ENCODE measurements around the gene PPP1R13B. TPM values are rescaled to one million over a fixed set of nuclear protein-coding genes. Genes with fewer than 3 reads are reported as not detected.

PPP1R13B gene
- total RNA-seq, 1 experiment from 2014 or later, result 5.6 TPM

DNA sequence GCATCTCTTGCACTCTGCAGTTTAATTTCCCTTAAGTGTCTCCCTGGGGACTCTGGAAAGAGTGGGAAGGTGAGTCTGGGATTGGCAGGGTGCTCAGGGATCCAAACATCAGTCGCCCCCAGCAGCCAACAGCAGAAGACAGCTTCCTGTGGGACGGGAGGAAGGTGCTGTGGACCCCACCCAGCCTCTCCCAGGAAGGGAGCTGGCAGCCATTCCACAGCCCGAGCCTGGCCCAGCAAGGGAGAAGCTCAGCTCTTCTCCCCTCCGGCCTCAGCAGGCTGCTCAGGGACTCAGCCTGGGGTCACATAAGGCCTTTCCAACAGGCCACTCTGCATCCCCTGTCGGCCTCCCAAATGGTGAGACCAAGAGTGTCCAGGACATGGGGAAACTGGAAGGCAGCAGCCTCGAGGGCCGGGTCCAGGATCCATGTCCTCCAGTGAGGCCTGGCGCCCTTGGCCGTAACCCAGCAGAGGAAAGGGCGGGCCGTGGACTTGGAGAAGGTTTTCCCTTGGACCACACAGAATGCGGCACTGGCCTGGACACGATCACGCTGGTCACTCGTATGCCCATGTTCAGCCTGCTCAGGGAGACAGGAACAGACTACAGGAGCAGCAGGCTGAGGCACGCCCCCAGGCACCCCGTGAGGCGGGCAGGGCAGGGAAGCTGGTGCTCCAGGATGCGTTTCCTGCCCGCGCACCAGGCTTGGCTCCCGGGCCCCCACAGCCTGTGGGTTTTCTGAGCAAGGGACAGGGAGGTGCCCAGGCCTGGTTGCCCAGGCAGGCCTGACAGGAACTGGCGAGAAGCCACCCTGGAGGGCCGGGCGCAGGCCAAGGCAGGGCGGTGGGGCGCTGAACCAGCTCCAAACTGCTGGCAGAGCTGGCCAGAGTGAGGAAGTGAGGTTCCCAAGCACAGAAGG, 135.6 kb downstream of the PPP1R13B start:
- no peaks in the 10 kb centered on the region for H3K9me3 ChIP-seq
- peak; percentile 95 for DNase-seq
- no peak overlapping the region for H3K4me3 ChIP-seq
- H3K36me3 ChIP-seq, result no peaks in the 10 kb centered on the region
- no peaks in the 10 kb centered on the region for H3K27me3 ChIP-seq

DNA sequence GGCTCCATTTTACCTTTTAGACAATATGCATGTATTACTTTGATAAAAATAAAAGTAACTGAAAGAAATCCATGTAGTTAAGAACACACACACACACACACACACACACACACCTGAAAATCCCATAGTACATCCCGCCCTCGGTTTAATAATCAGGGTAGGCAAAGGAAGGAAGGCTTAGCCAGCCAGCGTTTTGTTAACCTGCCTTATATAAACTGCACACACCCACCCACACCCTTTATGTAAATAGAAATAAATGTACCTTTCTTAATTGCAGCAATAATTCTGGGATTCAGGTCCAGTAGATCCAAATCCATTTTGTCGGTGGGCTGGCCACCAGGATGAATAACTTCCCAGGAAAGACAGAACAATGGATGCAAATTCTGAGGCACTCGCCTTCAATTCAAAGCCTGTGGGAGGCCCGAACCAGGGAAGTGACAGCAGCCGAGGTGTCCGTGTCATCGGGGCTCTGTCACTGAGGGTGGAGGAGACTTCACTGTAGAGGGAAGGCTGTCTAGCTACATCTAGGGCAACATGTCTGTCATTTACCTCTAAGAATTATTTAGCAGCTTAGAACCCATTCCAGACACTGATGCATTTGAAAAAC, 136.5 kb downstream of the PPP1R13B start:
- Histone ChIP-seq H3K27me3 (no peaks in the 10 kb centered on the region), H3K9me3 (no peaks in the 10 kb centered on the region), H3K4me3 (no peak overlapping the region), H3K36me3 (no peaks in the 10 kb centered on the region)
- DNase-seq, result no peak

DNA sequence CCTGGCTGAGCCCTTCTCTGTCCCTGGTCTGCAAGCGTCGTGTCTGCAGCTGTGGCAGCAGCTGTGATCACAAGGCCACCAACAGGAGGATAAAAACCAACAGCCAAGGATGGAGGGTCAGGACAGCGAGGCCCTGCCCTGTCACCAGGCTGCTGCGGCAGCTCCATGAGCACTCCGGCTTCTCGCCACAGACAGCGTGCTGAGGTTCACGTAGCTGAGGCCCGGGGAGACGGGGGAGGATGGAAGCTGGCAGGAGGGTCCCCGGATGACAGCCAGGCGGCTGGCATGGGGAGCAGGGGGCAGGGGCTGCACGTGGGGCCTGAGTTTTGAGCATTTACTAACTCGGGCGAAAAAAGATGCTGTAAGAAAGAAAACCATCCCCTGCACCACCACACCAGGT, 137.6 kb downstream of the PPP1R13B start:
- Histone ChIP-seq H3K9me3 (no peaks in the 10 kb centered on the region), H3K27me3 (no peaks in the 10 kb centered on the region), H3K4me3 (no peak overlapping the region), H3K36me3 (no peaks in the 10 kb centered on the region; the same call in 1 of the 2 replicates)
- no peak for DNase-seq

DNA sequence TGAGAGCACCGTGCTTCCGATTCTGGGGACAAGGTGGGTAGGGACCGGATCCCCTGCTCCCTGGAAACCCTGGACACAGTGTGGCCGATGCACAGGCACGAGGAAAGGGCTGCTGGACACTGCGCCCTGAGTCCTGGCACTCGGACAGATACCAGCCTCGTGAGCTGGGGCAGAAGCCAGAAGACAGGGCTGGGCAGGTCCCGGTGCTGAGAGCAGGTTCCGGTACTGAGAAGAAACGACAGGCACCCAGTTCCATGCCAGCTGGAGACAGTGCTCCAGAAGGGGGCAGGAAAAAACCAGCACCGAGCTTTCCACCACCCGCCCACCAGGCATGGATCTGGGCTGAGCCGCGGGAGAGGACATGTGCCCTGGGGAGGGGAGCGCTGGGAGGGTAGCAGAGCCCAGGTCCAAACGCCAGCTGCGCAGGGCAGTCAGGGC, 138.6 kb downstream of the PPP1R13B start:
- no peak for DNase-seq
- H3K27me3 ChIP-seq, result no peaks in the 10 kb centered on the region
- no peaks in the 10 kb centered on the region; the same call in 1 of the 2 replicates for H3K36me3 ChIP-seq
- H3K9me3 ChIP-seq, result no peaks in the 10 kb centered on the region
- H3K4me3 ChIP-seq, result no peak overlapping the region

DNA sequence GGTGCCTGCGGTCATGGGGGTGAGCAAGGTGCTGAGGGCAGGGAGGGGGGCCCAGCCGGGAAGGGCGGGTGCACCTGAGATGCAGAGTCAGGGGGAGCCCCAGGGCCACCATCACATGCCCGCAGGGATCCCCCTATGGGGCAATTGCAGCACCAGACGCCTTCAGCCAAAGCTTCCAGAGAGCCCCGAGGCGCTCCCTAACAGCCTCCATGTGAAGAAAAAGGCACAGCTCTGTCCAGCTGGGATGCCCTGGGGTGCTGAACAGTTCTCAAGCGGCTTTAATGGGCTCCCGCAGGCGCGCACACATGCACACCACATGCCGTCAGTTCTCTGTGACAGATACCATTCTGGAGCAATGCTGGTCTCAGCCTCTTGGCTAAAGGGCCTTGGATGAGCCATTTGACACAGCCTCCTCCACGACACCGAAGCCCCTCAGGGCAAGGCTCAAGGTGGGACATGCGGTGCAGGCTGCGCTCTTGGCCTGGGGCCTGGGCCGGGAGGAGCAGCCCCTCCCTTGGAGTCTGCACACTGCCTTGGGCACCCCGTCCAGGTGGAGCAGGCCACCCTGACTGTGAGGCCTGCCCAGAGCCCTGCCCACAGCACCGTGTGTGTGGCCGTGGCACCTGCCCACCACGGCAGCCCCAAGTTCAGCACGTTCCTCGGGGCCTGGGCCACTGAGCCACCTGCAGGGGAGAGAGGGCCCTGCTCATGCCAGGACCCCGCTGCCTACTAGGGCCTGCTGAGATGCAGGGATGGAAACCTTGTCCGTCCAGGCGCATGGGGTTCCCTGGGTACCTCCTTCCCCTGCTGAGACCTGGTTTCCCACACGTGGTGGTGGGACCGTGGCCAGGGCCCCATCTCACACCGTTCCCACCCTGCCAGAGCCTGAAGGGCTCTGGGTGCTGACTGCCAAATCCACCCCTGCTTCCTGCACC, 139.8 kb downstream of the PPP1R13B start:
- Histone ChIP-seq H3K36me3 (peaks cover 2% of the 10 kb centered on the region; the same call in 1 of the 2 replicates), H3K27me3 (no peaks in the 10 kb centered on the region), H3K4me3 (no peak overlapping the region), H3K9me3 (no peaks in the 10 kb centered on the region)
- DNase-seq, result no peak

DNA sequence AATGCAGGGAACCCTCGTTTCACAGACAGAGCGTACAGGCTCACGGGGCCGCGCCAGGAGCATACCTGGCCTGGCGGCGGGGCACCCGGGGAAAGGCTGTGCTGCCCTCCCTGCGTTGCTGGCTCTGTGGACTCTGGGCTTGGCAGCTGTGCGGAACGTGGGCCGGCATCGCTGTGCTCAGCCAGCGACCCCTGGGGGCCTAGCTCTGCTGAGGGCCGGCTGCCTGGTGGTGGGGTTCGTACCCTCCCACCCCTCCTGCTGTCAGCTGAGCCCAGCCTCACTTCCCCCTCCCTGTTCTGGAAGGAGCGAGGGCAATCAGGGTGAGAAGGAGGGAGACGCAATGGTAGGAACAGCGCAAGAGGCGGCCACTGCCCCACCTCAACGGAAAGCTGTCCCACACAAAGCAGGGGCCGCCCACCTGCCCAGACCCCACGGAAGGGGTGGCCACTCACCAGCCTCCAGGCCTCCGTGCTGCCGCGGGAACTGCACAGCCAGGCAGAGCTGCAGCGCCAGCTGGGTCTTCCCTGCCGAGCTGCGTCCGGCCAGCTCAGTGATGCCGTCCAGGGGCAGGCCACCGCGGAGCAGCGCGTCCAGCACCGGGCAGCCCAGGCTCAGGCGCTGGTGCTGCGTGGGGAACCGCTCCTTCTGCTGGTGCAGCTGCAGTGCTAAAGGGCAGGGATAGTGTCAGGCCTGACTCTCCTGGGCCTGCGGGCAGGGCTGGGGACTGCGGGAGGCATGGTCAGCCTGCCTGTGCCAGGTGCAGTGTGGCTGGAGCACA, 140.6 kb downstream of the PPP1R13B start:
- H3K36me3 ChIP-seq, result peaks cover 2% of the 10 kb centered on the region; the same call in 1 of the 2 replicates
- H3K4me3 ChIP-seq, result no peak overlapping the region
- DNase-seq, result no peak
- H3K9me3 ChIP-seq, result no peaks in the 10 kb centered on the region
- no peaks in the 10 kb centered on the region for H3K27me3 ChIP-seq

DNA sequence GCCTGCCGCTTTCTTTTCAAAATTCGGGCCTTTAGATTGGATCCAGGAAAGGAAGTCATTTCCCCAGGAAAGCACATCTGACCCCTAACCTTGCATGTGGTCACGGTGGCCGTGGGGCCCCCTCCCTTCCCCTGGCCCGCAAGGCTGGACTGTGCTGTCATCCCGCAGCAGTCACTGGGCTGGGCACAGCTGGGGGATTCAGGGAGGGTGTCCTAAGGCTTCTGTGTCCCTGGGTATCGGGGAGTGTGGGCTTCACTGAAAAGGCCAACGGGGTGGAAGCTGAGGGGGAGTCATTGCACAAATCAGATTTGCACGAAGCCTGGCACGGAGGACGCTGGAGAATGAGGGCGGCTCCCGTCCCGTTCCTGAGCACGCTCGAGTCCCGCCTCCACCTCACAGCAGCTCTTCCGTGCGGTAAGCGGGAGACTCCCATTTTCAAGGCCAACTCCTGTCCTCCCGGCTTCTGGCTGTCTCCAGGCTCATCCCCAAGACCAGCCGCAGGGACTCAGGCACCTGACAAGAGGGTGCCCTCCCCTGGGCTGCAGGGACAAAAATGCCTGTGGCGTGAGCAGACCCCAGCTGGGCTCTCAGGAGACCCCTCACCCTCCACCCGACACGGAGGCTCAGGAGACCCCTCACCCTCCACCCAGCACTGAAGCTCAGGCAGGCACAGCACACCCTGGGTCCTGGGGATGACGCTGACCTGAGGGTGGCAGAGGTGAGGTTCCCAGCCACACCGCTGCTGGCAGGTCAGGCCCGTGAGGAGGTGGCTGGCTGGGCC, 141.7 kb downstream of the PPP1R13B start:
- no peak for DNase-seq
- Histone ChIP-seq H3K27me3 (no peaks in the 10 kb centered on the region), H3K9me3 (no peaks in the 10 kb centered on the region), H3K36me3 (peaks cover 2% of the 10 kb centered on the region; the same call in 1 of the 2 replicates), H3K4me3 (no peak overlapping the region)

DNA sequence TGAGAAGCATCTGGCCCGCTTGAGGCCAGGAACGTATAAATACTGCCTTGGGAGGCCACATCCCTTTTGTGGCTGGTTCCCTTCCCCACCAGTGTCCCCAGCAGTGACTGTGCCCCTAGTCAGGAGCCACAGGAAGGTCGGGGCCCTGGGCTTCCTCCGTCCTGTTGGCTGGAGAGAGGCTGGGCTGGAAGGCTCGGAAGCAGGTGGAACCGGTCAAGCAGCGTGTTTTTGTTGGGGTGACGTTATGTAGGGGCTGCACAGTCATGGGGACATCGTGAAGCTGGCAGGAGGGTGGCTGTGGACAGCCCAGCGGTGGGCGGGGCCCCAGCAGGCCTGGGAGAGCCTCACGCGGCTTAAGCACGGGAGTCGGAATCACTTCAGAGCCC, 142.3 kb downstream of the PPP1R13B start:
- H3K9me3 ChIP-seq, result no peaks in the 10 kb centered on the region
- no peak overlapping the region for H3K4me3 ChIP-seq
- peaks cover 2% of the 10 kb centered on the region; the same call in 1 of the 2 replicates for H3K36me3 ChIP-seq
- H3K27me3 ChIP-seq, result no peaks in the 10 kb centered on the region
- DNase-seq, result no peak

DNA sequence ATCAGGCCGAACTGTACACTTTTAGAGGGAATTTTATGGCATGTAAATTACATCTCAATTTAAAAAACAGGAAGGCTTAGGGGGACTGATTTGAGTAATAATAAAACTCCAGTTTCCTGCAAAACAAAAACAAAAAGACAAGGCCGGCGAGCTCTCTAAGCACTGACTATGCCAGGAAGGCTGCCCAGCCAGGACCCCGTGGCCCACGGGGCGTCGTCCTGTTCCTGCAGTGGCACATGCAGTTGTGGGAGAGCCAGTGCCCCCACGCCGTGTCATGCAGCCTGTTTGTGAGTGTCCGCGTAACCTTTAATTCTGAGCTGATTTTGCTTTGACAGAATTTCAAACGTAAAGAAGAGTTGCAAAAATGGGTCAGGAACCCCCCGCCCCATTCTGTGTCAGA, 142.7 kb downstream of the PPP1R13B start:
- H3K9me3 ChIP-seq, result no peaks in the 10 kb centered on the region
- no peaks in the 10 kb centered on the region for H3K27me3 ChIP-seq
- H3K36me3 ChIP-seq, result peaks cover 2% of the 10 kb centered on the region; the same call in 1 of the 2 replicates
- no peak overlapping the region for H3K4me3 ChIP-seq
- no peak for DNase-seq

DNA sequence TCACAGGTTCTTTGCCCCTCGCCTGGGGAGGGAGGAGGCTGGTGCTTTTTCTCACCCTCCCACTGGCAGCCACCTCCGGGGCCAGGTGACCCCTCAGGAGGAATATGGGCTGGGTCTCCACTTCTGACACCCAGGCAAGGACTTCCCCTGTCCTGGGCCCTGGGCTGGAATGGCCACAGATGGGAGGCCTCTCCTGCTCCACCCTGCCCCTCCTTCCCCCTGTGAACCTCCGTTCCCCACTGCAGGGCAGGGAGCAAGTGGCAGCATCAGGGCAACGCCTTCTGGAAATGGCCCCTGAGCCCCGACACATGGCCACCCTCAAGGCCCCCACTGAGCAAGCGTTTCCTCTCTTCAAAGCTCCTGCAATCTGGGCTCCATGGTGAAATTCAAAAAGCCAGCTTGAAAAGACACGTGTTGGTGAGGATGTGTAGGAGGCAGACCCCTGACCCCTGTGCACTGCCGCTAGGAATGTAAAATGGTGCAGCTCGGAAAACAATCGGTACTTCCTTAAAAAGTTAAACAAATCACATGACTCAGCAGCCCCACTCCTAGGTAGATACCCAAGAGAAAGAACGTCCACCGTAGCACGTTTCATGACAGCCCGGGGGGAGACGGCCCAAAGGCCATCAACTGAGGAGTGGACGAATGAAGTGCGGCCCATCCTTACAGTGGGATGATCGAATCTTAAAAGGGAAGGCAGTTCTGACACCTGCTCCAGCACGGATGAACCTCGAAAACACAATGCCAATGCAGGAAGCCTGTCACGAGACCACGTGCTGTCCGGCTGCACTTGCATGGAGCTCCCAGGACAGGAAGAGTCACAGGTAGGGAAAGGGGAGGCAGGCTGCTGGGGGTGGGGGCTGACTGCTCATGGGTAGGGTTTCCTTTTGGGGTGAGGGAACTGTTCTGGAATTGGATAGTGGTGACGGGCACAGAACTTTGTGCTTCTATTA, 143.7 kb downstream of the PPP1R13B start:
- Histone ChIP-seq H3K36me3 (peaks cover 2% of the 10 kb centered on the region; the same call in 1 of the 2 replicates), H3K9me3 (no peaks in the 10 kb centered on the region), H3K27me3 (no peaks in the 10 kb centered on the region), H3K4me3 (no peak overlapping the region)
- DNase-seq, result no peak

DNA sequence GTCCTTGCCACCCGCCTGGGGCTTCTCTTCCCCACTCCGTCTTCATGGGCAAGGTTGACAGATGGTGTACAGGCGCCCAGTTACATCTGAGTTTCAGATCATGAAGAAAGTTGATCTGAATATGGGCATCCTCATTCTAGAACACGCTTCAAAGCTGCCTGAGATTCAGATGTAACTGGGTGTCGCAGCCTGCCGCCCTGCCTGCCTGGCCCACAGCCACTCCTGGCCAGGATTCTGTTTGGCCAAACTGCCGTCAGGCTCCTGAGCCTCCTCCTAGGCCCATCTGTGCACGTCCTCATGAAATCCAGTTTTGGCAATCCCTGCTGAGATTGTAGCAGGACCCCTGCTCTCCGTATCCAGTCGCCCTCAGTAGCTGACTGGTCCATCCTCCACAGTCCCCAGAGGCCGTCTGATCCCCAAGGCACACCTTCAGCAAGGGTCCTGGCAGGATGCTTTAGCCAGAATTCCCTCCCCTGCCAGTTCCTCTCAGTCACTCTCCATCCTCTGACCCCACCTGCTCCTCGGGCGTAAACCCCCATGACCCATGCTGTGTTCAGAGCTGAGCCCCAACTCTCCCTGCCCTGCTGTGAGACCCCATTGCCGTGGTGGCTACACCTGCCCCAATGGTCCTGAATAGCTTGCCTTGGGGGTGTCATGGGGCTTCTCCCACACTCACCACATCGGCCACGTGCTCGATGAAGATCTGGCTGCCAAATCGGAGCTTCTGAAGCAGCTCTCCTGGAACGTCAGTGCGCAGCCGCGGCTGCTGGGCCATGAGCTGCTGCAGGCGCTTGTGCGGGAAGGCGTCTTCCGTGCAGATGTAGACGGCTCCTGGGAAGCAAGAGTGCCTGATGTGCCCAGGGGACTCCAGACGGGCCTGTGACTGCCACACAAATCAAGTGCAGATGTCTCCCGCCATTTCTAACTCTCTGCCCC, 144.6 kb downstream of the PPP1R13B start:
- Histone ChIP-seq H3K9me3 (no peaks in the 10 kb centered on the region), H3K27me3 (no peaks in the 10 kb centered on the region), H3K4me3 (no peak overlapping the region), H3K36me3 (peaks cover 2% of the 10 kb centered on the region; the same call in 1 of the 2 replicates)
- DNase-seq, result no peak

DNA sequence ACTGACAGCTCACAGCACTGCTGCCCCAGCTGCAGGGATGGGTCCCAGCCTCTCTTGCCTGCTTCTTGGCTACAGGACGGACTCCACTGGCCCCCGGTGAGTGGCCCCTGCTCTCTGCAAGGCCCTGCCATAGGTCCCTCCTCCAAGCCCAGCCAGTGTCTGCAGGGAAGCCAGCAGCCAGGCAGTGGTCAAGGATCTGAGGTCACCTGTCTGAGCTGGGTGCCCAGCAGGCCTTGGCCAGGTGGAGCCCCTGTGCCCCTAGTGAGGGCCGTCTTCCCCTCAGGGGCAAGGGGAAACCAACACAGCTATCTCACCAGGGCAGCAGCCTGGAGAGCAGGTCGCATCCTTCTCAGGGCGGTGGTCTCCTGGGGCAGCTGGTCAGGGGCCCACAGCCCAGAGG, 145.3 kb downstream of the PPP1R13B start:
- Histone ChIP-seq H3K9me3 (no peaks in the 10 kb centered on the region), H3K36me3 (peaks cover 2% of the 10 kb centered on the region; the same call in 1 of the 2 replicates), H3K4me3 (no peak overlapping the region), H3K27me3 (no peaks in the 10 kb centered on the region)
- DNase-seq, result no peak

DNA sequence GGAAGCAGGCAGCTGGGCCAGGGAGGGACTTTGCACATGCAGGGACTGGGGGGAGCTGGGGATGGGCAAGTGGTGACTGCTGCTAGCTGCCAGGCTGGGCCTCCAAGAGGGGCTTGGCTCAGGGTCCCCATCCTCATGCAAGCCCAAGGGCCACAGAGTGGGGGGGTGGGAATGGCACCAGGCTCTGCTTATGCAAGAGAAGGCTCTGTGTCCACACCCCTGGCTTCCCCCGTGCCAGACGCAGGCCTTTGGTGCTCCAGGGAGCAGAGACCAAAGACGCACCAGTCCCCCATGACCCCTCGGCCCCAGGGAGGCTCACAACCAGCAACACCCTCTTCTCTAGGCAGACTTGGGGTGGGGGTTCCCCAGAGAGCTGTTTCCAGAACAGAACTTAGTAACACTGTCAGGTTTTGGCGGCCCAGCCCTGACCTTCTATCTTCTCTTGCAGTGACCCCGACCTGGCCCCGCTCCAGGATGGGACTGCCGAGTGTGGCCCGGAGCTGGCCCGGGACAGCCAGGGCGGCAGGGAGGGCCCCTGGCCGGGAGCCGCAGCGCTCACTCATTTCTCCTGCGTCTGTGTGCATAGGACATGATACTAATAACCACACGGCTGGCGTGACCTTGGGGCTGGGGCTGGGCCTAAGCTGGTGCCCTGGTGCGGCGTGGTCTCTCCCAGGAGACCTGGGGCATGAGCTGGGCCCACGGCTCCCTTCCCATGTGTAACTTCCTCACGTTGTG, 146.5 kb downstream of the PPP1R13B start:
- peaks cover 2% of the 10 kb centered on the region; the same call in 1 of the 2 replicates for H3K36me3 ChIP-seq
- no peak overlapping the region for H3K4me3 ChIP-seq
- H3K27me3 ChIP-seq, result no peaks in the 10 kb centered on the region
- DNase-seq, result no peak
- no peaks in the 10 kb centered on the region for H3K9me3 ChIP-seq
